M059J (cell line): ENCODE data around the gene SLC25A28. TPM values are rescaled to one million over a fixed set of nuclear protein-coding genes. Genes with fewer than 3 reads are reported as not detected.
"Not testable (repeated sequence)": the region's sequence is repeated elsewhere in the genome, so short reads cannot be mapped to it uniquely, and the experiment has no call there.

ENCODE experiments used
- DNase-seq: peaks from one replicate; pipeline ENCODE4 v3.0.0-alpha.2; 2012; ENCODE audit warnings: low read depth
- total RNA-seq: library from RNA; depleted of rRNA; stranded (reverse); fragments of >200 nt; shearing (Covaris generic); gene quantifications from 2 replicates; pipeline ENCODE4 v1.2.3, GENCODE V29; 2014

SLC25A28 gene
- total RNA-seq, 1 experiment from 2014 or later = 36.5 TPM

- DNase-seq = no peak
These were observed 8.8 kb upstream of the SLC25A28 start for GRCh38 chr10:99628923-99629624.

DNA sequence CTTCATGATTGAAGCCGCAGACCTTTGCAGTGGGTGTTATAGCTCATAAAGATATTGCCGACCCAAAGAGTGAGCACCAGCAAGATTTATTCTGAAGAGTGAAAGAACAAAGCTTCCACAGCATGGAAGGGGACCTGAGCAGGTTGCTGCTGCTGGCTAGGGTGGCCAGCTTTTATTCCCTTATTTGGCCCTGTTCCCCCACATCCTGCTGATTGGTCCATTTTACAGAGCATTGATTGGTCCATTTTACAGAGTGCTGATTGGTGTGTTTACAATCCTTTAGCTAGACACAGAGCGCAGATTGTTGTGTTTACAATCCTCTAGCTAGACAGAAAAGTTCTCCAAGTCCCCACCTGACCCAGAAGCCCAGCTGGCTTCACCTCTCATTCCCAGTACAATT lies 4.9 kb upstream of the SLC25A28 start:
- not testable (repeated sequence) for DNase-seq

GRCh38 chr10:99623919-99624318 lies 3.7 kb upstream of the SLC25A28 start:
- no peak for DNase-seq

DNA sequence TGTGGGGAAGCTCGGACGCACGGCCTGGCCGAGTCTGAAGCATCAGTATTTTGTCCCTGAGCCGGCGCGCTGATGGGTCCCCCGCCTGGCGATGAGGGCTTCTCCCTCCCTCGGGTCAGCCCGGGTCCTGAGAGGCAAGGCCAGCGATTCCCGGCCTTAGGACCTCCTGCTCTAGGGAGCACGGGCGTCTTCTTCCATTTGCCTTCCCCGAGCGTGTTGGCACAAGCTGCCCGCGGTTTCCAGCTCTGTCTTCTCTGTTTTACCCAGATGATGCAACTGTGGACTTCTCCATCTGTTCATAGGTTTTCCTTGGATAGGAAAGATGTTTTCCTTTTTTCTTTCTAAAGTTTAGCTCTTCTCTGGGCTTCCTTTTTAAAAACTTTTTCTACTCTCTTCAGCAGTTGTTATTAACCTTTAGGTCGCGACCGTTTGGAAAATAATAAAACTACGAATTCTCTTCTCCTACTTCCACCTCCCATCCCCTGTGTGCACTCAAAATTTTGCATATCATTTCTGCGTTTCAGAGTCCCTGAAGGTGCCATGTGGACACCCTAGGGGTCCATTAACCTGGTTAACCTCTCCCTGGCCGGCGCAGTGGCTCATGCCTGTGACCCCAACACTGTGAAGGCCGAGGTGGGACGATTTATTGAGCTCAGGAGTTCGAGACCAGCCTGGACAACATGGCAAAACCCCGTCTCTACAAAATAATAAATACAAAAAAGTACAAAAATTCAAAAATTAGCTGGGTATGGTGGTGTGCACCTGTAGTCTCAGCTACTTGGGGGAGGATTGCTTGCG lies 1.4 kb upstream of the SLC25A28 start:
- no peak for DNase-seq

- peak; percentile 100 for DNase-seq
These were observed 643 bp upstream of the SLC25A28 start for GRCh38 chr10:99620711-99621453.

DNA sequence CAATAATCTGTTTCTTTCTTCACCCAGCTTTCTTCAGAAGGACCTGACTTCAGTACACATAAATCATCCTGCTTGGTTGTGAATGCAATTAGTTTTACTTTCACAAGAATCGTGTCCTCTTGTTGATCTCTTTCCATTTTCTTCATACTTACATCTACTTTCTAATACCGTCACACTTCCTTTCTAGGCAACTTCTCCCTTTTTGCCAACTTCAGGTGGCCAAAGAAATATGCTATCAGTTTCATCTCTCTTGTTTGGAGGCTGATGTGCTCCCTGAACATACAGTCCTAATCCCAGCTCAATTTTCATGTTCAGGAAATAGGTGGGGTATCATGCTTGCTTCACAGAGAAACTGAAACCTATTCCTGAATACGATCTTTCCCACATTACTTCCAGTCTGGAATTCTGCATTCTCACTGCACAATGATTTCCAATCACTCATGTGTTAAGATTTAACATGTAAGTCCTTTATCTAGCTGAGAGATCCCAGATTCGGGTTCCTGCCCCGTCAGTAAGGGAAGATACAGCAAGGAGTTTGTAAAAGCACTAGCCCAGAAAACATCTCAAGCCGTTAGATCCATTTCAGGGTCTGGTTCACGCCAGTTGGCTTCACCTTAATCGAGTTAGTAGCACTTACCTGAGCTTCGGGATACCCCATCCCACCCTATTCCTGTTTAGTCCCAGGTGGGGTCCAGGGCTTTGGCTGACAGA lies 994 bp downstream of the SLC25A28 start:
- DNase-seq = peak; percentile 50

GRCh38 chr10:99617696-99618095 lies 2.5 kb downstream of the SLC25A28 start:
- no peak for DNase-seq

DNA sequence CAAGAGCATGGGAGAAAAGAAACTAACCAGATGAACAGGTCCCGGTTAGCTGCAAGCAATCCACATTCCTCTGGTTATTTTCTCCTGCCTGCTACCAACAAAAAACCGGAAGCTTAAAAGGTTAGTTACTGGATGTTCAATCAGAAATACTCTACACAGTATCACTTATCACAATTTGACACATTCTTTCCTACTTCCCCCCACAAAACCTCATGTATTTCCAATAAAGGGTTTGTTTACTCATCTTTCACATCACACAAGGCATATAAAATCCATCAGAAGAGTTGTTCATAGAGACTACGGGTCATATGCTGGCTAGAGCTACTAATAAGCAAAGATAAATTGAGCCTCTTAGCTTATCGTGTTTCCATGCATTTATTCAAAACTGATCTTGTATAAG lies 4.8 kb downstream of the SLC25A28 start:
- no peak for DNase-seq

DNA sequence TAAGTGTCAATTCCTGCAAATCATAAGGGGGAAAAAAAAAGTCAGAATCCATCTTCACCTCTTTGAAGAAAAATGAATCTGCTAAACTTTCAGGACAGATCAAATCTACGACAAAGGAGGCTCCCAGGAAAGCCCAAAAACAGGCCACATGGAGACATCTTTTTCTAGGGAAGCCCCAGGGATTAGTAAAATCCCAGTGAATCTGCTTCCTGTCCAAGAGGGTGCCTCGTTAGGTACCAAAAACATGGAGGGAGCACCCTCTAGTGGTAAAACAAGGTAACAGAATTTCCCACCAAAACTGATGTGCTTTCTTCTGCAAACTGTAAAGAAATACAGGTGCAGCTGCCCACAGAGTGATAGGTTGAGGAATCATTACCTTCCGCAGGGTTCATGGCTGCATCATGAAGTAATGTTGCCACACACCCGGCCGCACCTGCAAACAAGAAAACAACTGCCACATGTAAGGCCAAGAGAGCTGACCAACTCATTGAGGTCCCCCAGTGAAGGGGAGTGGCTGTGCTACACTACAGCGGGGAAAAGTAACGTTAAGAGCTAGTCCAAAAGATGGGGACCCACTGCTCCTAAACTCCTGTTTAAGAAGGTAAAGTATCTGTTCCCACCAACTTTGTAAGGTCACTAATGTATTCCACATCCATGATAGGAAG lies 7.9 kb downstream of the SLC25A28 start:
- DNase-seq = peak; percentile 65

GRCh38 chr10:99611326-99611725 lies 8.9 kb downstream of the SLC25A28 start:
- no peak for DNase-seq

GRCh38 chr10:99610221-99610620 lies 10.0 kb downstream of the SLC25A28 start:
- no peak for DNase-seq

- no peak for DNase-seq
These were observed 11.1 kb downstream of the SLC25A28 start for GRCh38 chr10:99609186-99609585.

- no peak for DNase-seq
These were observed 14.9 kb downstream of the SLC25A28 start for GRCh38 chr10:99605351-99605750.

DNA sequence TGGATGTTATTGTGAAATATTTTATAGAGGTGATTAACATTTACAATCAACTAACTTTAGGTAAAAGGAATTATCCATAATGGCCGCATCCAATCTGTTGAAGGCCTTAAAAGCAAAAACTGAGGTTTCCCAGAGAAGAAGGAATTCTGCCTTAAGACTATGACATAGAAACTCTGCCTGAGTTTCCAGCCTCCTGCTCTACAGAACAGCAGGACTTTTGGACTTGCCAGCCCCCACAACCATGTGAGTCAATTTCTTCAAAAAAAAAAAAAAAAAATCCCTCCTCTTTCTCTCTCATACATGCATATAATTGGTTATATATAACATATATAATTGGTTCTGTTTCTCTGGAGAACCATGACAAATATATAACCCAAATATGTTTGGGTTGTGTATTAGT lies 15.4 kb downstream of the SLC25A28 start:
- DNase-seq = no peak

- DNase-seq = peak; percentile 20
These were observed 21.3 kb downstream of the SLC25A28 start for GRCh38 chr10:99598781-99599509.

DNA sequence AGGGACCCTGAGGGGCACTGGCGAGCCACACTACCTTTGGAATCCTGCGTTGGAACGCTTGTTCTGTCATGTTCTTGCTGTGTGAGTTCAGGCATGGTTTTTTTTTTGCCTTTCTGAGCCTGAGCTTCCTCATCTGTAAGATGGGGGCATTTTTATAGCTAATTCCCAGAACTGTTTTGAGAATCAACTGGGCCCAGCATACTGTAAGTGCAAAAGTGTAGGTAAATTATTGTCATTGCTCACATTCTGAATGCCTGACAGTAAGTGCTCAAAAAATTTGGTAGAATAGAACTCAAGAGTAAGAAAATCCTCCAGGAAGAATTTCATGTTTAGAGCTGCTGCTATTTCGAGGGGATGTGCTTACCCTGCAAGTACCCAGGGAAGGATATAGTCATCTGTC lies 22.2 kb downstream of the SLC25A28 start:
- no peak for DNase-seq

DNA sequence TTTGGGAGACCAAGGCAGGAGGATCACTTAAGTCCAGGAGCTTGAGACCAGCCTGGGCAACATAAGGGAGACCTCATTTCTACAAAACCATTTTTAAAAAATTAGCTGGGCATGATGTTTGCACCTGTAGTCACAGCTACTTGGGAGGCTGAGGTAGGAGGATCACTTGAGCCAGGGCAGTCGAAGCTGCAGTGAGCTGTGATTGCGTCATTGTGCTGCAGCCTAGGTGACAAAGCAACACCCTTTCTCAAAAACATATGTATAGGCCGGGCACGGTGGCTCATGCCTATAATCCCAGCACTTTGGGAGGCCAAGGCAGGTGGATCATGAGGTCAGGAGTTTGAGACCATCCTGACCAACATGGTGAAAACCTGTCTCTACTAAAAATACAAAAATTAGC lies 23.5 kb downstream of the SLC25A28 start:
- DNase-seq = not testable (repeated sequence)

DNA sequence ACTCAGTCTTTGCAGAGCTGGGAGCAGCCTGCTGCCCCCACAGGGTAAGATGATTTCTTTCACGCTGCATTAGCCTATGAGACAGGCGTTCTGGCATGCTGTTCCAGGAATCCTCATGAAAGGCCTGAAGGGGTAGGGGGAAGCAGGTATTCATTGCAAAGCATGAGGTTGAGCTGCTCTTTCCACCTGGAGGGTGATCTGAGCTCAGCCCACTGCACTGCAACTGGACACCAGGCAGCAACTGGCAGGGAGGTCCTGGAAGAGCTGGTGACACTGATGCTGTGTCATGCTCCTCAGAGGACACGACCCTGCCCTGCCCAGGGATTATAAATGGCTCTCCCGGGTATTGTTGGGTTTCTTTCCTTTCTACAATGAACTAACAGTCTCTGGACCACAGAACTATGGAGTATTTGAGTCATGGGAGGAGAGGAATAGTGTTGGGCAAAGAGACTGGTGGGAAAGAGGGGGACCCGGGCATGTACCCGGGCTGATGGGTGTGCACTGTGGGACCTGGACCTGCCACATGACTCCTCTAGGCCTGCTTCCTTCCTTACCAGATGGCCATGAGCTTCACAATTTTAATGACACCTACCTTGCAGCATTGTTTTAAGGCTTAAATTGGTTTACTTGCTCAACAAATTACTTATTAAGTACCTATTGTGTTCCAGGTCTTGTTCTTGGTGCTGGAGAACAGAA lies 24.3 kb downstream of the SLC25A28 start:
- DNase-seq = peak; percentile 25

DNA sequence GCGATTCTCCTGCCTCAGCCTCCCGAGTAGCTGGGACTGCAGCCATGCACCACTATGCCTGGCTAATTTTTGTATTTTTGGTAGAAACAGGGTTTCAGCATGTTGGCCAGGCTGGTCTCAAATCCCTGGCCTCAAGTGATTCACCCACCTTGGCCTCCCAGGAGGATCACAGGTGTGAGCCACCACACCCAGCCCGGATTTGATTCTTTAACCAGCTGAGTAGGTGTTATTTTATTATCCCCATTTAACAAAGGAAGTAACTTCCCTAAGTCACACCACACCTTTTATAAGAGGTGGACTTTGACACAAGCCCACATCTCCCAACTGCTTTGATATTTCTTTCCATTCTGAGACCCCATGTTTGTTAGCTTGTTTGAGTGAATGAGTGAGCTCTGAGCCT lies 25.0 kb downstream of the SLC25A28 start:
- DNase-seq = no peak

DNA sequence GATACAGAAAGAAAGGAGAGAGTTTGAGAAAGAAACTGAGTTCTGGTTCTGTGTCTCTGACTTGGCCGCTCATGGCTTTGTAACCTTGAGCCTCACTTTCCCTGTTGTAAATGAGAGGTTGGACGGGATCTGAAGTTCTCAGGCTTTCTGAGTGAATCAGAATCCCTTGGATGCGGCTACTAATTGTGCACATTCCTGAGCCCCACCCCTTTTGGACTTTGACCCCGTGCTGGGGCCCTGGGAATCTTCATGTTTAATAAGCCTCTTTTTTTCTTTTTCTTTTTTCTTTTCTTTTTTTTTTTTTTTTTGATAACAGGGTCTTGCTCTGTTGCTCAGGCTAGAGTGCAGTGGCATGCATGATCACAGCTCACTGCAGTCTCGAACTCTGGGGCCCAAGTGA lies 26.9 kb downstream of the SLC25A28 start:
- peak; percentile 35 for DNase-seq
